CD14-positive monocyte (primary cell): ENCODE measurements around the gene UTP11. TPM values are rescaled to one million over a fixed set of nuclear protein-coding genes. Genes with fewer than 3 reads are reported as not detected.
A peak's percentile ranks its signal among the peaks of the same experiment; 100 is the strongest.

Source experiments
- DNase-seq, 3 donors: peaks; one replicate each; pipeline ENCODE4 v3.0.0-alpha.2; 2011 to 2022
- H2AFZ ChIP-seq: 2 replicates; pipeline ENCODE4 v1.6.0; 2012; ENCODE audit warnings: mild to moderate bottlenecking, low read depth, low read length, inconsistent platforms; ENCODE audit not compliant: insufficient read depth, poor library complexity, severe bottlenecking
- H3K27ac ChIP-seq, 2 donors: 1 replicate in 1 of 2; 2 replicates in 1 of 2; pipeline ENCODE4 v1.5.1; 2012 to 2013; ENCODE audit warnings: low read length in 2 of 2, control low read depth in 1 of 2, inconsistent platforms in 1 of 2, low read depth in 1 of 2, mild to moderate bottlenecking in 1 of 2
- H3K27me3 ChIP-seq, 2 donors: one replicate each; pipeline versions ENCODE4 v1.6.0 to v1.6.1; 2011 to 2013; ENCODE audit warnings: low read length in 2 of 2; ENCODE audit not compliant: control insufficient read depth in 2 of 2, insufficient read depth in 2 of 2
- H3K36me3 ChIP-seq, 2 donors: replicated peaks in 1 of 2; 1 replicate in 1 of 2; 2 replicates in 1 of 2; pipeline versions ENCODE4 v1.5.1 to v1.6.1; 2012 to 2013; ENCODE audit warnings: low read length in 2 of 2, control low read depth in 1 of 2, inconsistent platforms in 1 of 2, mild to moderate bottlenecking in 1 of 2; ENCODE audit not compliant: insufficient read depth in 2 of 2, control insufficient read depth in 1 of 2
- H3K4me1 ChIP-seq, 2 donors: 1 replicate in 1 of 2; 2 replicates in 1 of 2; pipeline versions ENCODE4 v1.5.1 to v1.6.1; 2012 to 2013; ENCODE audit warnings: low read length in 2 of 2, control low read depth in 1 of 2, inconsistent platforms in 1 of 2, mild to moderate bottlenecking in 1 of 2, moderate library complexity in 1 of 2; ENCODE audit not compliant: insufficient read depth in 2 of 2, control insufficient read depth in 1 of 2
- H3K4me2 ChIP-seq: replicated peaks from 2 replicates; pipeline ENCODE3; 2012; ENCODE audit warnings: low read length, moderate library complexity, mild to moderate bottlenecking; ENCODE audit not compliant: poor library complexity, severe bottlenecking; ENCODE audit errors: extremely low read depth
- H3K4me3 ChIP-seq, 3 experiments: fragments of 200-600 bp in 1 of 3; sonication (generic) in 1 of 3; replicated peaks in 1 of 3; 1 replicate in 2 of 3; 2 replicates in 1 of 3; pipeline ENCODE4 v1.5.1; 2011 to 2013; ENCODE audit warnings: low read length in 3 of 3, mild to moderate bottlenecking in 3 of 3, control low read depth in 2 of 3, low read depth in 2 of 3, inconsistent platforms in 1 of 3, moderate library complexity in 1 of 3
- H3K79me2 ChIP-seq: 2 replicates; pipeline ENCODE4 v1.6.0; 2012; ENCODE audit warnings: mild to moderate bottlenecking, control low read depth, inconsistent platforms, low read length, moderate library complexity; ENCODE audit not compliant: insufficient read depth
- H3K9ac ChIP-seq: 2 replicates; pipeline ENCODE4 v1.6.0; 2017; ENCODE audit warnings: low read length, mild to moderate bottlenecking; ENCODE audit not compliant: insufficient read depth, poor library complexity, severe bottlenecking
- H3K9me3 ChIP-seq, 2 donors: replicated peaks in 1 of 2; 1 replicate in 1 of 2; 2 replicates in 1 of 2; pipeline versions ENCODE4 v1.5.1 to v1.6.1; 2012 to 2013; ENCODE audit warnings: low read length in 2 of 2, control low read depth in 1 of 2; ENCODE audit not compliant: control insufficient read depth in 1 of 2, insufficient read depth in 1 of 2
- H4K20me1 ChIP-seq: 2 replicates; pipeline ENCODE4 v1.6.0; 2012; ENCODE audit warnings: mild to moderate bottlenecking, low read length, control low read depth, moderate library complexity; ENCODE audit not compliant: insufficient read depth
- H3K27ac Mint-ChIP-seq, 7 donors: one replicate each; pipeline ENCODE4 v1.8.0; 2020; ENCODE audit warnings: mild to moderate bottlenecking in 7 of 7, mixed read lengths in 7 of 7, moderate library complexity in 6 of 7, inconsistent platforms in 2 of 7
- H3K27me3 Mint-ChIP-seq, 3 donors: one replicate each; pipeline ENCODE4 v1.8.0; 2021 to 2022; ENCODE audit warnings: low read depth in 3 of 3, mild to moderate bottlenecking in 3 of 3, mixed read lengths in 3 of 3, moderate library complexity in 3 of 3, inconsistent platforms in 1 of 3
- H3K36me3 Mint-ChIP-seq, 2 donors: one replicate each; pipeline ENCODE4 v1.8.0; 2020; ENCODE audit warnings: mixed read lengths in 2 of 2, inconsistent platforms in 1 of 2, mild to moderate bottlenecking in 1 of 2
- H3K4me1 Mint-ChIP-seq: one replicate; pipeline ENCODE4 v1.8.0; 2020; ENCODE audit warnings: mild to moderate bottlenecking, mixed read lengths
- H3K4me3 Mint-ChIP-seq, 2 donors: one replicate each; pipeline ENCODE4 v1.8.0; 2020; ENCODE audit warnings: mild to moderate bottlenecking in 2 of 2, mixed read lengths in 2 of 2, moderate library complexity in 1 of 2
- H3K9me3 Mint-ChIP-seq, 7 donors: one replicate each; pipeline ENCODE4 v1.8.0; 2020 to 2022; ENCODE audit warnings: mixed read lengths in 7 of 7, mild to moderate bottlenecking in 6 of 7, moderate library complexity in 6 of 7, inconsistent platforms in 2 of 7
- WGBS: methylation state at CpG from one replicate; pipeline ENCODE4 v1.1.5; 2013; ENCODE audit warnings: missing lambda C conversion rate; ENCODE audit not compliant: insufficient coverage; 5-methylcytosine and 5-hydroxymethylcytosine counted together
- intact Hi-C, 2 donors: fragments of 100-400 bp; cut with micrococcal nuclease; formaldehyde crosslinking; loops; one replicate each; pipeline versions ENCODE4 v1.15.0 to v1.15.1; 2023
- polyA plus RNA-seq, 3 donors: library from polyadenylated mRNA; depleted of rRNA in 1 of 3; unstranded in 2 of 3; stranded (reverse) in 1 of 3; fragments of 300-500 nt in 2 of 3; fragments of >200 nt in 1 of 3; fragmentation: Illumina TruSeq in 2 of 3; gene quantifications; 1 replicate in 2 of 3; 2 replicates in 1 of 3; pipeline ENCODE4 v1.2.3, GENCODE V29; 2012 to 2021
- TF ChIP-seq, protein P1 (sequence below): fragments of 200-600 bp; IDR thresholded peaks from one replicate; pipeline ENCODE4 v1.8.0; 2022; ENCODE audit warnings: antibody characterized with exemption, mild to moderate bottlenecking

UTP11 gene
- polyA plus RNA-seq, 3 donors, result 10.9 to 26.0 (median 20.5) TPM

DNA sequence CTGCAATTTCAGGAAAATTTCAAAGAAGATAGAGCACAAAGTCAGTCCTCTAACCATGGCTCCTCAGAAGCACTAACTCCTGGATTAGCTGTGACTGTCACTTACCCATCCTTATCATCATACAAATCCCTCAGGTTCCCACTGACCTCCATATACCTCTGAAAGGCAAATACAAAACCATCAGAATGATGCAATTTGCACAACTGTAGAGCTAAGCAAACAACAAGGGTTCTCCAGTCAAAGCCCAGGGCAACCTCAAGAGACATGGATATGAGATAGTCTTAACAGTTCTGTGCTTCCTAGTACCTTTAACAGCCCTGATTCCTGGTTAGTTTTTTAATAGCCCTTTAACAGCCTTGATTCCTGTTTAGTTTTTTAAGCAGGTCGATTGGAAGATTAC lies 24.9 kb upstream of the UTP11 start:
- H3K36me3 Mint-ChIP-seq, result peaks cover 37 to 47% of the 10 kb centered on the region in 2 donors
- Histone ChIP-seq H4K20me1 (peaks cover 5% of the 10 kb centered on the region), H2AFZ (no peak overlapping the region), H3K9me3 (no peaks in the 10 kb centered on the region), H3K4me1 (peaks cover 16 to 22% of the 10 kb centered on the region in 2 donors), H3K27ac (no peak overlapping the region), H3K36me3 (peaks cover 43 to 52% of the 10 kb centered on the region in 2 donors), H3K79me2 (peaks cover 16% of the 10 kb centered on the region), H3K27me3 (no peaks in the 10 kb centered on the region), H3K4me2 (no peak overlapping the region), H3K9ac (no peak overlapping the region), H3K4me3 (no peak overlapping the region)
- H3K4me3 Mint-ChIP-seq, result no peak overlapping the region
- peaks cover 18% of the 10 kb centered on the region for H3K4me1 Mint-ChIP-seq
- no CpG with 5 or more reads among the region's 1 CpG for WGBS
- no peaks in the 10 kb centered on the region for H3K9me3 Mint-ChIP-seq
- peaks cover 0 to 3% (median 1%) of the 10 kb centered on the region in 3 donors for H3K27me3 Mint-ChIP-seq
- intact Hi-C loops, result loop anchor here in 1 of 2 donors (10.0 kb wide), 1 partner anchor 183 kb away; the partner anchor contains the start of genes C1orf122 and YRDC
- H3K27ac Mint-ChIP-seq, result no peak overlapping the region
- TF ChIP-seq, protein P1, sequence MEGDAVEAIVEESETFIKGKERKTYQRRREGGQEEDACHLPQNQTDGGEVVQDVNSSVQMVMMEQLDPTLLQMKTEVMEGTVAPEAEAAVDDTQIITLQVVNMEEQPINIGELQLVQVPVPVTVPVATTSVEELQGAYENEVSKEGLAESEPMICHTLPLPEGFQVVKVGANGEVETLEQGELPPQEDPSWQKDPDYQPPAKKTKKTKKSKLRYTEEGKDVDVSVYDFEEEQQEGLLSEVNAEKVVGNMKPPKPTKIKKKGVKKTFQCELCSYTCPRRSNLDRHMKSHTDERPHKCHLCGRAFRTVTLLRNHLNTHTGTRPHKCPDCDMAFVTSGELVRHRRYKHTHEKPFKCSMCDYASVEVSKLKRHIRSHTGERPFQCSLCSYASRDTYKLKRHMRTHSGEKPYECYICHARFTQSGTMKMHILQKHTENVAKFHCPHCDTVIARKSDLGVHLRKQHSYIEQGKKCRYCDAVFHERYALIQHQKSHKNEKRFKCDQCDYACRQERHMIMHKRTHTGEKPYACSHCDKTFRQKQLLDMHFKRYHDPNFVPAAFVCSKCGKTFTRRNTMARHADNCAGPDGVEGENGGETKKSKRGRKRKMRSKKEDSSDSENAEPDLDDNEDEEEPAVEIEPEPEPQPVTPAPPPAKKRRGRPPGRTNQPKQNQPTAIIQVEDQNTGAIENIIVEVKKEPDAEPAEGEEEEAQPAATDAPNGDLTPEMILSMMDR, result no peak
- DNase-seq, result no peak

DNA sequence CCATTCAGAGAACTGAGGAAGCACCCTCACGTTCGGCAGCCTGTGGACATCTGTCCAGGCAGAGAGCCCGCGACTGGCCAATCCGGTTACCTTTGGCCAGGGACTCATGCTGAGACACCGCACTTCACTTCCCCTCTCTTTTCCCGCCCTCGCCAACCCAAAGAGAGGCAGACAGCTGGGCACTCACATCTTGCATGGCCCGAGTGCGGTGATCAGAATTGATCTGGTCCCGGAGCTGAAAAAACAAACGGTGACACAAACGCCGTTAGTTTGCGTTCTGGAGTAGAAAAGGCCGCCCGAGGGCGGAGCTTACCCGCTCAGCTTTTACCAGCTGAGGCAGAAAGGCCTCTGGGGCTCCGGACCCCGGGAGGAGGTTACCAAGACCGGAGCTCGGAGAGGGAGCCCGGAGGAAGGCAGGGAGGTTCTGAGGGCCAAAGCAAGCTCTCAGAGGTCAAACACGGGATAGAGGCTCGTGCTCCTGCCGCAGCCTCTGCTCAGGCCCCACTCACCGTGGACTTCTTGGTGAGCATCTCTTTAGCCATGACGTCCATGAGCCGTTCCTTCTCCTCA lies 23.1 kb upstream of the UTP11 start:
- H3K27ac ChIP-seq, result peak overlapping the region; percentile 63 to 83
- H3K36me3 Mint-ChIP-seq, result peaks cover 31 to 35% of the 10 kb centered on the region in 2 donors
- peak overlapping the region; percentile 48 to 91 (median 84) for H3K4me3 ChIP-seq
- peak; percentile 57 to 85 (median 76) for DNase-seq
- H3K27me3 Mint-ChIP-seq, result peaks cover 0 to 3% (median 1%) of the 10 kb centered on the region in 3 donors
- H3K36me3 ChIP-seq, result peaks cover 27 to 36% of the 10 kb centered on the region in 2 donors
- peaks cover 16 to 23% of the 10 kb centered on the region in 2 donors for H3K4me1 ChIP-seq
- no peaks in the 10 kb centered on the region for H3K27me3 ChIP-seq
- peak overlapping the region; percentile 86 to 96 (median 93) for H3K27ac Mint-ChIP-seq
- peak overlapping the region; percentile 87 for H2AFZ ChIP-seq
- no peaks in the 10 kb centered on the region for H3K9me3 Mint-ChIP-seq
- H3K4me2 ChIP-seq, result peak overlapping the region; percentile 78
- peak overlapping the region; percentile 67 for H3K9ac ChIP-seq
- under 1% methylated on average over 30 of the region's 30 CpGs for WGBS
- H4K20me1 ChIP-seq, result peaks cover 5% of the 10 kb centered on the region
- H3K4me3 Mint-ChIP-seq, result peak overlapping the region; percentile 94 to 99
- TF ChIP-seq, protein P1, result no peak
- H3K79me2 ChIP-seq, result peaks cover 16% of the 10 kb centered on the region
- no peaks in the 10 kb centered on the region for H3K9me3 ChIP-seq
- intact Hi-C loops, result loop anchor here in 1 of 2 donors (10.0 kb wide), 1 partner anchor 185 kb away; the partner anchor contains the start of genes C1orf122 and YRDC
- peaks cover 20% of the 10 kb centered on the region for H3K4me1 Mint-ChIP-seq
